ENCODE measurements around the gene DGKD. TPM values are rescaled to one million over a fixed set of nuclear protein-coding genes. Genes with fewer than 3 reads are reported as not detected.

DGKD gene
- total and polyA plus RNA-seq, 9 of the 15 experiments (the other 6 are each of a cell fraction or from before 2014, with no cell fraction given) = 0.52 to 29.5 (median 10.6) TPM

DNA sequence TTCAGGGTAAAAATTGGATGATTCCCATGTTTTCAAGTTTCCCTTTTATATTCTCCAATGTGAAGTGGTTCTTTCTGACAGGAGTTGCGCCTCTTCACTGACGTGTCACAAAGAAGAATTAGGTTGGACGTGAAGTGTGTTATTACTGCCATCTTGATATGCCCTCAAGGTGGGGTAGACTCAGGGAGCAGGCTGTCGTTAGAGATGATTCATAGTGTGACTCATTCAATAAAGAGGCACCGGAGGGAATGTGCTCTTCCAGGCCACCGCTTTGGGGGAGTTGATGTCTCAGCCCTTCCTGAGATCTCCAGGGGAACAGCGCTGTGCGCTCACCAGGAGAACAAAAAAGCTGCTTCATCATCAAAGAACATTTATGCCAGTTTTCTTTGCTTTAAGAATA is 3.6 kb upstream of the DGKD start:
- ATAC-seq = peak; percentile 78
- TF ChIP-seq, protein P1, sequence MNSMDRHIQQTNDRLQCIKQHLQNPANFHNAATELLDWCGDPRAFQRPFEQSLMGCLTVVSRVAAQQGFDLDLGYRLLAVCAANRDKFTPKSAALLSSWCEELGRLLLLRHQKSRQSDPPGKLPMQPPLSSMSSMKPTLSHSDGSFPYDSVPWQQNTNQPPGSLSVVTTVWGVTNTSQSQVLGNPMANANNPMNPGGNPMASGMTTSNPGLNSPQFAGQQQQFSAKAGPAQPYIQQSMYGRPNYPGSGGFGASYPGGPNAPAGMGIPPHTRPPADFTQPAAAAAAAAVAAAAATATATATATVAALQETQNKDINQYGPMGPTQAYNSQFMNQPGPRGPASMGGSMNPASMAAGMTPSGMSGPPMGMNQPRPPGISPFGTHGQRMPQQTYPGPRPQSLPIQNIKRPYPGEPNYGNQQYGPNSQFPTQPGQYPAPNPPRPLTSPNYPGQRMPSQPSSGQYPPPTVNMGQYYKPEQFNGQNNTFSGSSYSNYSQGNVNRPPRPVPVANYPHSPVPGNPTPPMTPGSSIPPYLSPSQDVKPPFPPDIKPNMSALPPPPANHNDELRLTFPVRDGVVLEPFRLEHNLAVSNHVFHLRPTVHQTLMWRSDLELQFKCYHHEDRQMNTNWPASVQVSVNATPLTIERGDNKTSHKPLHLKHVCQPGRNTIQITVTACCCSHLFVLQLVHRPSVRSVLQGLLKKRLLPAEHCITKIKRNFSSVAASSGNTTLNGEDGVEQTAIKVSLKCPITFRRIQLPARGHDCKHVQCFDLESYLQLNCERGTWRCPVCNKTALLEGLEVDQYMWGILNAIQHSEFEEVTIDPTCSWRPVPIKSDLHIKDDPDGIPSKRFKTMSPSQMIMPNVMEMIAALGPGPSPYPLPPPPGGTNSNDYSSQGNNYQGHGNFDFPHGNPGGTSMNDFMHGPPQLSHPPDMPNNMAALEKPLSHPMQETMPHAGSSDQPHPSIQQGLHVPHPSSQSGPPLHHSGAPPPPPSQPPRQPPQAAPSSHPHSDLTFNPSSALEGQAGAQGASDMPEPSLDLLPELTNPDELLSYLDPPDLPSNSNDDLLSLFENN (IDR thresholded peaks at IDR 0.05; ENCODE audit: low read depth in 2 of 2, low read length in 2 of 2) = no peak
- TF ChIP-seq HNRNPLL (IDR thresholded peaks at IDR 0.05; ENCODE audit: low read depth, low read length, poor library complexity, severe bottlenecking) = no peak
- TF ChIP-seq DPF2 (IDR thresholded peaks at IDR 0.05) = peak; percentile 94
- no peak for TF ChIP-seq PPARD (CRISPR knock-in tag; IDR thresholded peaks at IDR 0.05)
- peak in 1 of 2 experiments; percentile 61; a peak in 1 of 3 replicates for TF ChIP-seq CBX3 (IDR thresholded peaks at IDR 0.05; ENCODE audit: borderline replicate concordance in 1 of 2, low read length in 2 of 2)
- peak; percentile 63; the same call in 1 of the 2 replicates for TF ChIP-seq LEF1 (IDR thresholded peaks at IDR 0.05)
- peak; percentile 46 for TF ChIP-seq CBFA2T3 (IDR thresholded peaks at IDR 0.05)
- TF ChIP-seq SRF (CRISPR knock-in tag; IDR thresholded peaks at IDR 0.05) = no peak
- TF ChIP-seq TAF7 (tag; IDR thresholded peaks at IDR 0.05) = no peak
- TF ChIP-seq BHLHE40 (IDR thresholded peaks at IDR 0.05; ENCODE audit: low read length) = peak; percentile 58
- TF ChIP-seq, protein P2, sequence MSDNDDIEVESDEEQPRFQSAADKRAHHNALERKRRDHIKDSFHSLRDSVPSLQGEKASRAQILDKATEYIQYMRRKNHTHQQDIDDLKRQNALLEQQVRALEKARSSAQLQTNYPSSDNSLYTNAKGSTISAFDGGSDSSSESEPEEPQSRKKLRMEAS (CRISPR knock-in tag; IDR thresholded peaks at IDR 0.05) = 0 out of 2 replicates have a peak, but pooled peaks have one; percentile 40
- TF ChIP-seq CTBP1 (IDR thresholded peaks at IDR 0.05; ENCODE audit: borderline replicate concordance) = peak; percentile 71; the same call in 1 of the 2 replicates
- TF ChIP-seq, protein P3, sequence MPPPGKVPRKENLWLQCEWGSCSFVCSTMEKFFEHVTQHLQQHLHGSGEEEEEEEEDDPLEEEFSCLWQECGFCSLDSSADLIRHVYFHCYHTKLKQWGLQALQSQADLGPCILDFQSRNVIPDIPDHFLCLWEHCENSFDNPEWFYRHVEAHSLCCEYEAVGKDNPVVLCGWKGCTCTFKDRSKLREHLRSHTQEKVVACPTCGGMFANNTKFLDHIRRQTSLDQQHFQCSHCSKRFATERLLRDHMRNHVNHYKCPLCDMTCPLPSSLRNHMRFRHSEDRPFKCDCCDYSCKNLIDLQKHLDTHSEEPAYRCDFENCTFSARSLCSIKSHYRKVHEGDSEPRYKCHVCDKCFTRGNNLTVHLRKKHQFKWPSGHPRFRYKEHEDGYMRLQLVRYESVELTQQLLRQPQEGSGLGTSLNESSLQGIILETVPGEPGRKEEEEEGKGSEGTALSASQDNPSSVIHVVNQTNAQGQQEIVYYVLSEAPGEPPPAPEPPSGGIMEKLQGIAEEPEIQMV (tag; conservative IDR thresholded peaks at IDR 0.05; ENCODE audit: low read depth) = no peak
- TF ChIP-seq XRCC5 (IDR thresholded peaks at IDR 0.05; ENCODE audit: low read depth, low read length) = no peak
- TF ChIP-seq FOXK2 (conservative IDR thresholded peaks at IDR 0.05 in 1 of 2, IDR thresholded peaks at IDR 0.05 in 1 of 2; ENCODE audit: low read depth in 2 of 2) = no peak
- TF ChIP-seq, protein P4, sequence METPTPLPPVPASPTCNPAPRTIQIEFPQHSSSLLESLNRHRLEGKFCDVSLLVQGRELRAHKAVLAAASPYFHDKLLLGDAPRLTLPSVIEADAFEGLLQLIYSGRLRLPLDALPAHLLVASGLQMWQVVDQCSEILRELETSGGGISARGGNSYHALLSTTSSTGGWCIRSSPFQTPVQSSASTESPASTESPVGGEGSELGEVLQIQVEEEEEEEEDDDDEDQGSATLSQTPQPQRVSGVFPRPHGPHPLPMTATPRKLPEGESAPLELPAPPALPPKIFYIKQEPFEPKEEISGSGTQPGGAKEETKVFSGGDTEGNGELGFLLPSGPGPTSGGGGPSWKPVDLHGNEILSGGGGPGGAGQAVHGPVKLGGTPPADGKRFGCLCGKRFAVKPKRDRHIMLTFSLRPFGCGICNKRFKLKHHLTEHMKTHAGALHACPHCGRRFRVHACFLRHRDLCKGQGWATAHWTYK (CRISPR knock-in tag; IDR thresholded peaks at IDR 0.05) = no peak

More for the DNA sequence above, 3.6 kb upstream of the DGKD start:
- intact Hi-C loops (cut with micrococcal nuclease) = no loop called here
- Histone ChIP-seq H3K27ac (ENCODE audit: extremely low read depth, low read depth, low read length) (peak overlapping the region; percentile 60; the same call in 2 of the 3 replicates), H3K4me2 (ENCODE audit: insufficient read depth, low read length) (peak overlapping the region; percentile 9; the same call in 1 of the 2 replicates), H4K20me1 (replicated peaks; ENCODE audit: control insufficient read depth, insufficient read depth, low read length) (peaks cover 6% of the 10 kb centered on the region; the same call in 1 of the 2 replicates), H3K79me2 (ENCODE audit: control insufficient read depth, insufficient read depth, low read length) (peaks cover 9% of the 10 kb centered on the region), H2AFZ (ENCODE audit: low read depth, low read length) (peak overlapping the region; percentile 75), H3K9ac (ENCODE audit: insufficient read depth in 1 of 2, low read depth in 2 of 2, low read length in 2 of 2) (peak overlapping the region in 1 of 2 experiments; percentile 27; a peak in 1 of 4 replicates), H3K36me3 (ENCODE audit: control insufficient read depth, insufficient read depth, low read length) (peaks cover 3% of the 10 kb centered on the region; the same call in 1 of the 3 replicates), H3K27me3 (ENCODE audit: control insufficient read depth in 2 of 2, insufficient read depth in 2 of 2, low read length in 2 of 2) (no peaks in the 10 kb centered on the region), H3K4me3 (no peak overlapping the region), H3K9me1 (ENCODE audit: control insufficient read depth, insufficient read depth, low read length) (no peaks in the 10 kb centered on the region), H3K9me3 (replicated peaks; ENCODE audit: control insufficient read depth, insufficient read depth, low read depth, low read length) (no peaks in the 10 kb centered on the region), H3K4me1 (replicated peaks in 1 of 2; ENCODE audit: control insufficient read depth in 2 of 2, insufficient read depth in 2 of 2, low read length in 2 of 2) (peaks cover 35 to 36% of the 10 kb centered on the region in 2 experiments)
- ChIA-PET POLR2A (interaction anchor here (0.6 to 1.0 kb wide), 2 partner anchors 15 to 44 kb away, joined by 3 read pairs; no protein-coding TSS in a partner anchor), CTCF (ENCODE audit: low intra/inter-chr PET ratio) (no interaction called here)
- no TSS peak for BruUV-seq (replicated peaks)
- FAIRE-seq (peak; percentile 94), DNase-seq (ENCODE audit: extremely low read depth in 1 of 4, low spot score in 3 of 4) (peak; percentile 77 to 81 (median 80))
- in situ Hi-C loops (cut with MboI) = no loop called here
- WGBS (ENCODE audit: insufficient coverage, low coverage, missing lambda C conversion rate) = under 1% methylated on average over 8 of the region's 8 CpGs
